HG03378 (cell line): ENCODE measurements around the gene AP3B1.
"Not testable (repeated sequence)": the region's sequence is repeated elsewhere in the genome, so short reads cannot be mapped to it uniquely, and the experiment has no call there.

ENCODE experiments used
- ATAC-seq: cut with Tn5 transposase; IDR thresholded peaks from one replicate; pipeline ENCODE4 v1.9.1; 2021; ENCODE audit warnings: mild to moderate bottlenecking, moderate library complexity; ENCODE audit not compliant: unreplicated experiment

The AP3B1 gene

DNA sequence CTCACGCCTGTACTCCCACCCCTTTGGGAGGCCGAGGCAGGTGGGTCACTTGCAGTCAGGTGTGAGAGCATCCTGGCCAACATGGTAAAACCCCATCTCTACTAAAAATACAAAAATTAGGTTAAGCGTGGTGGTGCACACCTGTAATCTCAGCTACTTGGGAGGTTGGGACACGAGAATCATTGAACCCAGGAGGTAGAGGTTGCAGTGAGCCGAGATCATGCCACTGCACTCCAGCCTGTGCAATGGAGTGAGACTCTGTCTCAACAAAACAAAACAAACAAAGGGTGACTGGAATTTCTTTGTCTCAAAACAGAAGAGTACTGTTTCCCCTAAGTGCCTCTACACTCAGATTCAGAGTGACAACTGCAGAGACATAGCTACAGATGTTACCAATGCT, 116.1 kb downstream of the AP3B1 start:
- no peak for ATAC-seq

- ATAC-seq: not testable (repeated sequence)
Measured at GRCh38 chr5:78170335-78170734, 124.2 kb downstream of the AP3B1 start.

DNA sequence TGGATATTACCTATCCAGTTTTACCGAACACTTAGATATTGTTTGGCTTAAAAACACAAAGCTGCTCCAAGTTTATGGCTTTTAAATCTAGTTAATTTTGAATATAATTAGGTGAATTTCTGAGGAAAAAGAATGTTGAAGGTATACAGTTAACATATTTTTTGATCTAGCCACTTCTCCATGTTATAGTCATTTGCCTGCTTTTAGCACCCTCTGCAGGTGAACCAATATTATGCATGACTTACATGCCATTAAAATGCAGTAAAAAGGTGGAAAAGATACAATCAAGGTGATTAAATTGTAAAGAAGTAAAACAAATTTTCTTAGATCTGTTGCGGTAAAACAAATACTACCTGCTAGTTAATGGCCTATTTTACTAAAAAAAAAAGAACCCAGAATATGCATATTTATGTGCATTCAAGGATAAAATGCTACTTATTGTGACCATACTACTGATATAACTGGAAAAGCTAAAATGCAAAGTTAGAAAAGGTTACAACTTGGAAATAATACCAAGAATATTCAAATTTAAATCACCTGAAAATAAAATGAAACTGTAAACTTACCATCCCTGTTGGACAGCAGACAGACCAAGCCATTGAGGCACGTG, 132.1 kb downstream of the AP3B1 start:
- no peak for ATAC-seq

- ATAC-seq: no peak
Measured at GRCh38 chr5:78157001-78157400, 137.5 kb downstream of the AP3B1 start.

DNA sequence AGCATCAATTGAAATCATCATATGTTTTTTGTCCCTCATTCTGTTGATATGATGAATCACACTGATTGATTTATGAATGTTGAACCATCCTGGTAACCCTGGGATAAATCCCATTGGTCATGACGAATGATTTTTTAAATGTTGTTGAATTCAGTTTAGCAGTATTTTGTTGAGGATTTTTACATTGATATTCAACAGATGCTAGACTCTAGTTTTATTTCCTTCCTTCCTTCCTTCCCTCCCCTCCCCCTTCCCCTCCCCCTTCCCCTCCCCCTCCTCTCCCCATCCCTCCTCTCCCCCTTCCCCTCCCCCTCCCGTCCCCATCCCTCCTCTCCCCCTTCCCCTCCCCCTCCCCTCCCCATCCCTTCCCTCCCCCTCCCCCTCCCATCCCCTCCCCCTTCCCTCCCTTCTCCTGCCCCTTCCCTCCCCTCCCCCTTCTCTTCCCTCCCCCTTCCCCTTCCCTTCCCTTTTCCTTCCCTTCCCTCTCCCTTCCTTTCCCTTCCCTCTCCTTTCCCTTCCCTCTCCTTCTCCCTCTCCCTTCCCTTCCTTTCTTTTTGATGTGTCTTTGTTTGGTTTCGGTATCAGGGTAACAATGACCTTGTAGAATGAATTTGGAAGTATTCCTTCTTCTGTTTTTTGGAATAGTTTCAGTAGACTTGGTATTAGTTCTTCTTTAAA, 142.8 kb downstream of the AP3B1 start:
- no peak for ATAC-seq

GRCh38 chr5:78137290-78137689, 157.2 kb downstream of the AP3B1 start:
- no peak for ATAC-seq

DNA sequence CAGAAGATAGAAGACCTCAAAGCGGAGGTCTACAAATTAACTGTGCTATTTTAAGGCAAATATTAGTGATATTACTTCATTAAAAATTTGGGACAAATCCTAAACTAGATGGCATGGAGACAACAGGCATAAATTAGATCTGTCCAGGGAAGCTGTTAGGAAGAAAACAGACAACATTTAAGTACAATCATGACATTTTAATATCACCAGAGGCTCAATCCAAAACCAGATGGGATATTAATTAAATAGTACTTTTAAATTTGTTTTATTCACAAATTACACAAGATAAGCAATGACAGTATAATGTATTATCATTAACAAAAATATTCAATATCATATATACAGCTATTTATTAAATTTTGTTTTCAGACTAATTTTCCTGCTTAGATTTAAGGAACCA, 161.1 kb downstream of the AP3B1 start:
- ATAC-seq: no peak

DNA sequence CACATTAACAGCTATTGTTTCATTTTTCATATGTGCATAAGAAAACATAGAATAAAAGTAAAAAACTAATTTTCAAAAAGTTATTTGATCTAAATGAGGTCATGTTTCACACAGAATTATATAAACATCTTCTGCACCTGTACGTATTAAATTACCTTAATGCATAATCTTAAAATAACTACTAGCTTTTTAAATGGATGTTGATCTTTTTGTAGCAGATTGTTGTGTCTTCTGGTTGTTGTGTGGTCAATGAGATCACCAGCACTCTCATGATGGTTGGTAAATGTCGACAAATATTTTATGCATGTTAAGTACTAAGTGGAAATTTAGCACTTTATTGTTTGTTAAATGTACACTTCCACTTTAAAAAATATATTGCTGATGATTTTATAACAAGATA, 162.0 kb downstream of the AP3B1 start:
- ATAC-seq: no peak

GRCh38 chr5:78129597-78129996, 164.9 kb downstream of the AP3B1 start:
- ATAC-seq: no peak

DNA sequence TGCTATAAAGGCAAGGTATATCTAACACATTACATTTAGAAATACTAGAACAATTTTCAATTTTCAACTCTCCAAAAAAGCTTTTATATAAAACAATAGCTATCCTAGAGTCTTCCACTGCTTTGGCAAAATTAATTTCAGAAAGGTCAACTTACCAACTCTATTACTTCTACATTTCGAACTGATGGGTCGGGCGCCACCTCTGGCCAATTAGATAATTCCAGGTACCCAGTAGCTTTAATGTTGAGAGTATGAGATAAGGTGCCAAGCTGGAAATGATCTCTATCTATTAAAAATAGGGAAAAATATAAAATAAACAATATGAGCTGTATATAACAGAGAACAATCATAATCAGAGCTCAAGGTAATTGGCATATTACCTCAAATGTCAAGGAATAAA, 166.6 kb downstream of the AP3B1 start:
- no peak for ATAC-seq

DNA sequence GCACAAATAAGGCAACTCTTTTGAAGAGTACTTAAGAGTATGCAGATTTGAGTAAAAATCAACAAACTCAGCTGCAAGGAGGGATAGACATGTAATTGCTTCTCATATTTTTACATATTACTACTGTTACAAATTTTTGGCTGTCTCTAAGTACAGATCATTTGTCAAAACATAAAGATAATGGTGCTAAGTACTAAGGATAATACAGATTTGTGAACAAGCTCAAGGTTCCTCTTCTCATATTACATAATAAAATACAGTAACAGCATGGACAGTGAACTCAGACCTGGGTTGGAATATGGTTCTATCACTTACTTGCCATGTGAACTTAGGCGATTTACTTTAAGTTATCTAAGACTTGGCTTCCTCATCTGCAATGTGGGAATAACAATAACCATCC, 168.0 kb downstream of the AP3B1 start:
- no peak for ATAC-seq

GRCh38 chr5:78116167-78116566, 178.3 kb downstream of the AP3B1 start:
- ATAC-seq: no peak

DNA sequence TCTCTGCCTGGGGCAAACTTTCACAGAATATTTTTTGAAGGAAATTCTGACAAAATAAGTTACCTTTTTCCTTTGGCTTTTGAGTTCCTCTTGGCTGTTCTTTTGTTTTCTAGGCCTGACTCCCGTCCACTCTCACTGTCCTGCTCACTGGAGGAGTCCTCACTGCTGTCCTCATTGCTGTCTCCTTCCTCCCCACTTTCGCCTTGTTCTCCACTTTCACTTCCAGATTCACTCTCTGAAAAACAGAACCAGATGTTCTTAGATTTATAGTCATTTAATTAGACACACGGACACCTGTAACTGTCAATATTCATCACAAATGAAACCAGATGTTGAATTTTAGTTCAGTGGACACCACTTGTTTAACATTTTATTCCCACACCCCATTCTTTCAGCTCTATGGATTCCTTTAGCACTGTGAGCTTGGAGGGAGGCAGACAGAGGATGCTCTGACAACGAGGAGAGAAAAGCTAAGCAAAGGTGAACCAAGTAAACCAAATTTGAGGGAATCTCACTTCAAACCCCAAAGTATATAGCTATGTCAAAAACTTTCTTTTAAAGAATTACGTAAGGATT, 180.7 kb downstream of the AP3B1 start:
- no peak for ATAC-seq

GRCh38 chr5:78112931-78113330, 181.6 kb downstream of the AP3B1 start:
- no peak for ATAC-seq

GRCh38 chr5:78109891-78110324, 184.6 kb downstream of the AP3B1 start:
- no peak for ATAC-seq

DNA sequence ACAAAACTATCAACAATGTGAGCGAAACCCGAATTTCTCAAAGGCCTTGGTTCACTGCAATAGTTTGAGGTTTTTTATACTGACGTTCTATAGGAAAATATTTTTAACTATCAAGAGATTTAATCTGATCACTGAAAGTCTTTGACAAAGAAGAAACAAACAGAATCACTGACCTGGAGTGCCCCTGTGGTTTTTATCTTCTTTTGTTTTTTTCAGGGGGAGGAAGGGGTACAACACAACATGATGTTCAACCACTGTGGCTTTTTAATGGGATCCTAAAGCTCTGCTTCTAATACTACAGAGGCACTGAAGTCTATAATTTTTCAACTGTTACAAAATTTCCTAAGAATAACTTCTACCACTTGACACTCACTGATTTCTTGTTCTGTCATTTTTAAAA, 185.9 kb downstream of the AP3B1 start:
- no peak for ATAC-seq

DNA sequence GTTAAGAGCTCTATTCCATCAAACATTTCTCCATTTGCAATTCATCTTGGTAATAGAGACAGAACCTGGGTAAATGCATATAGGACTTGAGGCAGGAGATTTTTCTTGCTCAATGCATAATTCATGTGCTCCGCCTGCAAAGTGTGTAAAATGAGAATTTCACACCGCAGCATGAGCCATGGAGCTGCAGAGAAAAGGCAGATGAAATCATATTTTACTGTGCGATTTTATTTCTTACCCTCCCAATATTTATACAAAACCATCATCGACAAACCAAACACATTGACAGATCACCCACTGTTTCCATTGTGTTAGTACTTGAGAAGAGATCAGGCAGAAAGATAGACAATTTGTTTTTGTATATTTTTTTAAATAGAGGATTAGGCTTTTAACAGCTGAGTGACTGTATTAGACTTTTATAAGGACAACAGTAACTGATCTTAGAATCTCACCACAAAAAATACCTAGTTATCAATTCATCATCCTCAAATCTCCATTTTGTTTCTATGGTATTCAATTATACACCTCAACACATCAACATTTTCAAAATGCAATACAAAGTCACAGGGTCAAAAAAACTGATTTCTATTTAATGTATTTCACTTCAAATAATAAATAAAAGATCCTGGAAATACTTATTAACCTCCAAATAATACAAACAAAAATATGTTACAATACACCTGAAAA, 191.1 kb downstream of the AP3B1 start:
- no peak for ATAC-seq

- no peak for ATAC-seq
Measured at GRCh38 chr5:78102500-78102899, 192.0 kb downstream of the AP3B1 start.

DNA sequence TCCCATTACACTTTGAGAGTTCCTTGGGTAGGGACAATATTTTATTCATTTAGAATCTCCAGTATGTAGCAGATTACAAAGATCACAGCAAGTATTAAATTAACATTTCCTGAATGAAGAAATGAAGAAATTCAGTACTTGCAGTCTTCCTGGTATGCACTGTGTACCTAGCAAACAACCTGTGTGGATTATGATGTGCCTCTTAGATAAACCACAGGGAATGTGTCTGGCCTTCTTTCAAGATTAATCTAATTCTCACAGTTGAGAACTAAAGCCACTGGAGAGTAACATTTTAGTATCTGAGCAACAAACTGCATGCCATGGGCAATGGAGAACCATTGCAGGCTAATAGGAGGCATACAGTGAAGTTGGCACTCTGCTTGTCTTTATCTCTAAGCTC, 199.4 kb downstream of the AP3B1 start:
- ATAC-seq: no peak

GRCh38 chr5:78090002-78090401, 204.5 kb downstream of the AP3B1 start:
- ATAC-seq: no peak

GRCh38 chr5:78078858-78079257, 215.6 kb downstream of the AP3B1 start:
- no peak for ATAC-seq
